ENCODE results near the gene GPSM3.
"Not testable (repeated sequence)": the region's sequence is repeated elsewhere in the genome, so short reads cannot be mapped to it uniquely, and the experiment has no call there.

GPSM3 gene

DNA sequence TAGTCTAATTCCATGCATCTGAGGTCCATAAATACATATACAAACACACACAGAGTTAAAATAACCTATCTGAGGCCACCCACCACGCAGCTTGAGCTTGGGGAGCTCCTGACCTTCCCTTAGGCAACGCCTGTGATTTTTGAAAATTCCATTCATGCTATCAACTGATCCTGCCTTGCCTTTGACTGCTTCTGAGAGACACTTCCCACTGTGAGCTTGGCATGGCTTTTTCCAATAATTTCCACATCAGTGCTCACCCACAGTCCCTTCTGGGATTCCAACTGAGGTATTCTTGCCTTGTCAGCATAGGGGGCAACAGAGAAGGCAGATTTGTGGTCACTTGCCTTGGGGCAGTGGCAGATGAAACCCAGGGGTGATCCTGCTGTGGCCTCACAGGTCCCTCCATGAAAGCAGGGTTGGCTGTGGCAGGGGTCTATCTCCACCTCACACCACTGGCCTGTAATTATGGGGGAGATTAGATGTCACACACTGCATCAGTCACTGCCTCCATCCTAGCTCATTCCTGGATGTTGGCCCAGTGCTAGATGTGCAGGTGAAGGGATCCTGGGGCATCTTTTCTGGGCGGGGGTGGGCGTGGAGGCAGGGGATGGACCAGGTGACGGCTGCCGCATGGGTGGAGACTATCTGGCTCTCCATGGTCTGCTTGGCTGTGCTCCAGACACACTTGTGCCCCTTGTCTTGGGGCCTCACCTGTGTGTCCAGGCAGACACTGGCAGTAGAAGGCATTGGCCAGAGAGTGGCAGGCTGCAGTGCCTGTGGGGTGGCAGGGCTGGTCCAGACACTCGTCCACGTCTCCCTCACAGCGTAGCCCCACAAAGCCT, 11.2 kb upstream of the GPSM3 start:
- no peak for DNase-seq (ENCODE audit: low read depth in 2 of 2)

DNA sequence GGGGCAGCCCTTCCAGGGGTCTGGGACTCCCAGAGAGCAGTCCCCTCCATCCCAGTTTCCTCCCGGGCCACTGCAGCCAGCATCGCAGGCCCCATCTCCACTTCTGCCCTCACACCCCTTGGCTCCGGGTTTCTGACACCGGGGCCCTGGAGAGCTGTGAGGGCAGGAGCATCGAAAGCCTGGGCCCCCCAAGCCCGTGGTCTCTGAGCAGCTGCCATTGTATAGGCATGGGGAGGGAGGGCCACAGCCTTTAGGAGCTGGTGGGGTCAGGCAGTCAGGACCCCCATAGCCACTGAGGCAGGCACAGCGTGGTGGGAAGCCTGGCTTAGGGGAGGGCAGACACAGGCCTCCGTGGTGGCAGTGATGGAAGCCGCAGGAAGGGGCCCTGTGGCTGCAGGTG, 9.7 kb upstream of the GPSM3 start:
- no peak for DNase-seq (ENCODE audit: low read depth in 2 of 2)

DNA sequence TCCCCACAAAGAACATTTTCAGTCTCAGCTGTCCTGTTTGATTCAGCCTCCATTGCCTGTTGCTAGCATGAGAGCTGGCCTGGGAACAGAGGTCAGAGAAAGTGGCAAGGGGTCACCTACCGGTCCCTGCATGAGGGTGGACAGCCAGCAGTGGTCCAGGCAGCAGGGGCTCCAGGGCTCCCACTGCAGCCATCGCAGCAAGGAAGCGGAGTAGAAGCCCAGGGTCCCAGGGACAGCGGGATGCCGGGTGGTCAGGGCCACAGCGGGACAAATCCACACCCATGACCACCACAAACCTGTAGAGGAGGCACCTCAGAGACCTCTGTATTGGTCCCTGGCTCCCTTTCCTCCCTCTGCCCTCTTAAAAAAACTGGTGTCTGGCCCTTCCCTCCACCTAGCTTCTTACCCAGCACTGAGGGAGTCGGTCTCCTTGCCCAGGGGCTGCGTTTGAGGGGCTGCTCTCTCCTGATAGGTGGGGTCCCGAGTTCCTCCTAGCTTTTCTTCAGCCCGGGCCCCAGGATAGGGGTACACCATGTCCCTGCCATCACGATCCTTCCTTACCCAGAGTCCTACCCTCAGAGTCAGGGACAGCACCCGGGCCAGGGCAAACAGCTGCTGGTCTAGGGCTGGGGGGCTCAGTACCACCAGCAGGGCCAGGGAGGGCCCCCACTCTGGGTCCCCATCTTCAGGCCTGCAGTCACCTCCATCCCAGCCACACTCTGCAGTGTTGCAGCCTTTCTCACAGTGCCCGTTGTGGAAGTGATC, 8.4 kb upstream of the GPSM3 start:
- DNase-seq (ENCODE audit: low read depth in 2 of 2), result no peak

DNA sequence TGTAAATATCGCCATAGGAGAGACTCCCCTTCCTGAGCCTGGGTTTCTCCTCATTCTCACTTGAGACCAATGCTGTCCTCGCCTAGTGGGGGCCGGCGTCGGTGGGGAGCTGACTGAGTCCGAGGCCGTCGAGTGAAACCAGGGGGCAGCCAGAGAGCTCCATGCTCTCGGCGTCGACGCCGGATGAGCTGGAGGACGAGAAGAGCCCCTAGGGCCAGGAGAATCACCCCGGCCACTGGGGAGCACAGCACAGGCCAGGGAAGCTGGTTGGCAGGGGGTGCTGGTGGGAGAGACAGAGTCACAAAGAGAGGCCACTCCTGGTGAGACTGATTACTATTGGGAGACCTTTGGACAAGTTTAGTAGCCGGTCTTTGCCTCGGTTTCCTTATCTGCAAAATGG, 6.4 kb upstream of the GPSM3 start:
- DNase-seq (ENCODE audit: low read depth in 2 of 2), result no peak

DNA sequence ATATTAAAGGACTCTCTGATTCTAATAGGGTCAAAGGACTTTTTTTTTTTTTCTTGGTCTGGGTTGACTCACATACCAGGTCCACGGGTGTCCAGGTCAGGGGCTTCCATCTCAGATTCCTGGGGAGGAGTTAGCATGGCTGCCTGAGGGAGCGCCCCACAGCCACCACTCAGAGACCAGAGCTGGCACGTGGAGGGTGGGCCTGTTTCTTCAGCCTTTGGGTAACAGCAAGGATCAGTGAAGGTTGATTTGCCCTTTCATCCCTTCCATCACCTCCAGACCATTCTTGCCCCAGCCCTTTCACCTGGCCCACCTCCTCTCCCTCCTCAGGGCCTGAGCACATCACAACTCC, 5.9 kb upstream of the GPSM3 start:
- no peak for DNase-seq (ENCODE audit: low read depth in 2 of 2)

DNA sequence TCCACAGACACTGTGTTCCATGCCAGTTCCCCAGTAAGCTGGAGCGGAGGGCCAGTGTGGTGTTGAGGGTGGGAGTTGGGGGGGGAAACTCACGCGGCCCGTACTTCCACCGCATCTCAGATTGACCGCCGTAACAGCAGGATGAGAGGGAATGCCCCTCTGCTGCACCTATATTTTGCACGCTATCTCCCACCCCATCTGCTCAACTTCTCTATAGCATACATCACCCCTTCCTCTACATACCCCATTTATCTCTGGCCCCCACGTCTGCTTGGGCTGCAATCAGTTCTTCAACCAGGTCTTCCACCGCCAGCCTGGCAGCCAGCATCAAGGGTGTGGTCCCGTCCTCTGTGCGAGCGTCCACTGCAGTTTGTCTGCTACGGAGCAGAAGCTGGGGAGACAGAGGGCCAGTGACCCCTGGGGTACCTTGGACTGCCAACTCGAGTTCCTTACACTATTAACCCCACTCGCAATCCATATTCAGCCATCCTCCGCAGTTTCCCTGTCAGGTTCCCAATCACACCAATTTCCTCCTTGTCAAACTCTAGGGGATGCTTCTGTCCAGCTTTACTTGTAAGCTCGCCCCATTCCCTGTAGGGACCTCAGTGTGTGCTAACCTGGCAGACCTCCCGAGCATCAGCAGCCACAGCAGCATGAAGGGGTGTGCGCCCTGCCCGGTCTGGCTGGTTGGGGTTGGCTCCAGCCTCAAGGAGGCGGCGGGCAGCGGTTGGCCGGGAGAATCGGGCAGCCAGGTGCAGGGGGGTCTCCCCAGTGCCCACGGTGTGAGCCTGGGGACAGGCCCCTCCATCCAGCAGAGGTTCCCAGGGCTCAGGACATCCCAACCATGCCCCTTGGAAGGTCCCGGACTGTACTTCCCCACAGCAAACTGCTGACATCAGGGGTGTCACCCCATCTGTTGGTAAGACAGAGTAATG, 4.5 kb upstream of the GPSM3 start:
- no peak for DNase-seq (ENCODE audit: low read depth in 2 of 2)

DNA sequence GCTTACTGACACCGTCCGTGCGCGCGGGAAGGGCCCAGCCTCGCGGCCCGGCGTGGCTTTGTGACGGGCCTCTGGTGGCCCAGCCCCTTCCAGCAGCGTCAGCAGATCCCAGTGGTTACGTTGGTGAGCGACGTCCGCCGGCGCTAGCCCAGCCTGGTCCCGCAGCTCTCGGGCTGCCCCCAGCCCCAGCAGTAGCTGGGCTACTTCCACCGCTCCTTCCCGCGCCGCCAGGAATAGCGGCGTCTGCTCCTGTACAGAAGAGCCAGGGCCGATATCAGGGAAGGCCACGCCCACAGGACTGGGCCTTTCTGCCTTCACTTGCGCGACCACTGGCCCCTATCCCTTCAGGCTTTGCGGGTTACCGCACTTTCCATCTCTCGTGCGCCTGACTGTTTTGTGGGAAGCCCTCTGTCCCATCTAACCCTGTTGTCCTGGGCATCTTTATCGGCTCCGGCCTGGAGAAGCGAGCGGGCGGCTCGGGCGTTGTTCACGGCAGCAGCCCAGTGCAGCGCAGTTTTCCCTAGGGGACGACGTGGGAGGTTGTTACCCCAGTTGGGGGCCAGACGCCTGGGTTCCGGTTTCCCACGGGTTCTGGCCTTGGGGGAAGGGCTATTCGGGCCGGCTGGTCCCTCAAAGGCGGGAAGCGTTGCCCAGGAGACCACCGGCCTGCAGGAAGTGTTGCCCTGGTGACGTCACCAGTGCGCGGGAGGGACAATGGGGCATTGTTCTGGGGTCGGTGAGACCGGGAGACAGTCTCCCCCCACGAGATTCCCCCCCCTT, 3.6 kb upstream of the GPSM3 start:
- DNase-seq (ENCODE audit: low read depth in 2 of 2), result peak in 1 of 2 experiments; percentile 64

DNA sequence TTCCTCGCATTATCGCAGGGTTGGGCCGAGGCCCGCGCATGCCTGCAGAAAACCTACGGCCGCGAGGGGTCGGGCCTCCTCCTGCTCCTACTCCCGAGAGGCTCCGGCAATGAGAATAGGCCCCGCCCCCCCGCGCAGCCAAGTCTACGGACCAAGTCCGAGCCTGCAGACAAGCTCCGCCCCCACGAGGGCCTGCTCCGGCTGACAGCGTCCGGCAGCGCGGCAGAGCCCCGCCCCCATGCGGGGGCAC, 3.1 kb upstream of the GPSM3 start:
- DNase-seq (ENCODE audit: low read depth in 2 of 2), result peak; percentile 100

DNA sequence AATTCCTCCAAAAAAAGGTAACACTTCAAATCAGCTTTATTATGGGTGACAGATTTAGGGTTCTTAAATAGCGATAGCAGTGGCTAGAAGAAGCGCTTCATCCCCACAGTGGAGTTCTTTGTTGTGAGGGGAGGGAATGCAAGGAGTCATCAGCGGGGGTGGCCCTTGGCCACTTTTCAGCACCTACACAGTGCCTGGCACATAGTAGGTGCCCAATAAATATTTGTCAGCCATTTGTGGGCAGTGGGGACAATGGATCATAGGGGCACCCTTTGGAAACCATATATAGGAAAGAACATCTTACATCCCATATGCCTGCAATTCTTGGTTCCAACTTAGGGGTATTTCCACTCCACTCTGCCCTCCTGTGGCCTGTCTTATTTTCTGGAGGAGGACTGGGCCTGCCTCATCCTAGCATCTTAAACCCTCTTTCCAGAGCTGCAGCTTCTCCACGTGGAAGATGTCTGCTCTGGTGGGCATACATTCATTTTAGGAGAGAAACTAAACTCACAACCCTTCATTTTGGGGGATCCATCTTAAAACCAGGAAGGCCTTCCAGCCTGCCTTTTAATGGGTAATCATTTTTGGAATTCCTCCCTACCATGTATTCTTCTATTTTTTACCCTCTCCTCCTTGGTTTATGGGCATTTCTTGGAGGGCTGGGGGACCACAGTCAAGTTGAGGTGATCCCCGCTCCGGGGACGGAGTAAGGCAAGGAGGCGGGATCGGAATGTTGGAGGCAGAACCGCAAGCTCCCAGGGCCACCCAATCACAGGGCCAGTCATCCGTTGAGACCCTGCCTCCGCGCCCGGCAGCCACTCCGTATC, 2.6 kb upstream of the GPSM3 start:
- no peak for DNase-seq (ENCODE audit: low read depth in 2 of 2)

DNA sequence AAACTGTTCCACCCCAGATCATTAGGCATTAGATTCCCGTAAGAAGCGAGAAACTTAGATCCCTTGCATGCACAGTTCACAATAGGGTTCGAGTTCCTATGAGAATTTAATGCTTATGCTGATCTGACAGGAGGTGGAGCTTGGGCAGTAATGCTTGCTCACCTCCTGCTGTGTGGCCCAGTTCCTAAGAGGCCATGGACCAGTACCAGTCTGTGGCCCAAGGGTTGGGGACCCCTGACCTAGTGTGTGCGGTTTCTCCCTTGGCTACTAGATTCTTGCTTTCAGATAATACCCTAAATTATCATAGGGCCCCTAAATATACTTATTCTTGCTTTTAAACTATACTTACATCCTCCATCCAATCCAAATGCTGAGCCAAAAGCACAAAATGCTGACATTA, 1.9 kb upstream of the GPSM3 start:
- no peak for DNase-seq (ENCODE audit: low read depth in 2 of 2)

DNA sequence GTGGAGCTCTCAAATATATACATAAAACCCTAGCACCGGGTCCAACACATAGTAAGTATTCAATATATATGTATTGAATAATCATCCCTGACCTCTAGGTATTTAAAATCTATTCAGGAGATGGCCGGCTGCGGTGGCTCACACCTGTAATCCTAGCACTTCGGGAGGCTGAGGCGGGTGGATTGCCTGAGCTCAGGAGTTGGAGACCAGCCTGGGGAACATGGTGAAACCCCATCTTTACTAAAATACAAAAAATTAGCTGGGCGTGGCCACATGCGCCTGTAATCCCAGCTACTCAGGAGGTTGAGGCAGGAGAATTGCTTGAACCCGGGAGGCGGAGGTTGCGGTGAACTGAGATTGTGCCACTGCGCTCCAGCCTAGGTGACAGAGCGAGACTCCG, 653 bp upstream of the GPSM3 start:
- not testable (repeated sequence) for DNase-seq (ENCODE audit: low read depth in 2 of 2)

DNA sequence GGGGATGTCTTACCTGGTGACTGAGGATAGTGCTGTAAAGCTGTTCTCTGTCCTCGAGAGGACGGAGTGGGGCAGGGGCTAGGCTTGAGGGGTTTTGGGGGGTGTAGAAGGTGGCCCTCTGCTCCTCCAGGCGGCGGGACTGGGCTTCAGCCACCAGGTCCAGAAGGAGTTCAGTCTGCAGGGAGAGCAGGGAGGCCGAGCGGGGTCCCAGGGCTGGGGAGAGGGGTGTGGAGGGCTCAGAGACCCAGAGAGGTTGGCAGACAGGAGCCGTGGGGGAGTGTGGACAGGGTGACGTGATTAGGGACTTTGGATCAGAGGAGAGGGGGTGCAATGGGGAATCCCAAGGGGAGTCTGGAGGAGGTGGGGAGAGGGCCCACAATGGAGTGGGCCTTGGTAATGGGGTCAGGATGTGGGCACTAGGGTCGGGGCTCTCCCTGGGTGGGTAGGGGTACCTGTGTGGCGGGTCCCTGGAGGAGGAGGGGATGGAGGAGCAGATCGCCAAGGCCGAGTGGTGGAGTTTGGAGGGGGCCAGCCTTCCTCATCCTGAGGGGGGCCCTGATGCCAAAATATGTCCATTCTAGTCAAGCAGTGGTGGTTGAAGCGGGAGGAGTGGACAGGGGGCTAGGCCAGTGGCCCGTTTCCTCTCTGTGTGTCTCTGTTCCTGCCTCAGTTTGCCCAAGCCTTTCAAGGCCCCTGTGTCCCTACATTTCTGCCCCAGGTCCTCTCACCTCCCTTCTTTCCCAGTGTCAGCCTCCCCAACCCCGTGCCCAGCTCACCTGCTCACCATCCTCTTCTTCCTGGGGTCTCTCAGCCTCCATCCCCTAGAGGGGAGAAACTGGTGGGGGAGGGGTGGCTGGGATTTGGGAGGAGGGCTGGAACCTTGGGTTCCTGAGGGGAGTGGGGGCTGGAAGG, 491 bp downstream of the GPSM3 start:
- no peak for DNase-seq (ENCODE audit: low read depth in 2 of 2)

DNA sequence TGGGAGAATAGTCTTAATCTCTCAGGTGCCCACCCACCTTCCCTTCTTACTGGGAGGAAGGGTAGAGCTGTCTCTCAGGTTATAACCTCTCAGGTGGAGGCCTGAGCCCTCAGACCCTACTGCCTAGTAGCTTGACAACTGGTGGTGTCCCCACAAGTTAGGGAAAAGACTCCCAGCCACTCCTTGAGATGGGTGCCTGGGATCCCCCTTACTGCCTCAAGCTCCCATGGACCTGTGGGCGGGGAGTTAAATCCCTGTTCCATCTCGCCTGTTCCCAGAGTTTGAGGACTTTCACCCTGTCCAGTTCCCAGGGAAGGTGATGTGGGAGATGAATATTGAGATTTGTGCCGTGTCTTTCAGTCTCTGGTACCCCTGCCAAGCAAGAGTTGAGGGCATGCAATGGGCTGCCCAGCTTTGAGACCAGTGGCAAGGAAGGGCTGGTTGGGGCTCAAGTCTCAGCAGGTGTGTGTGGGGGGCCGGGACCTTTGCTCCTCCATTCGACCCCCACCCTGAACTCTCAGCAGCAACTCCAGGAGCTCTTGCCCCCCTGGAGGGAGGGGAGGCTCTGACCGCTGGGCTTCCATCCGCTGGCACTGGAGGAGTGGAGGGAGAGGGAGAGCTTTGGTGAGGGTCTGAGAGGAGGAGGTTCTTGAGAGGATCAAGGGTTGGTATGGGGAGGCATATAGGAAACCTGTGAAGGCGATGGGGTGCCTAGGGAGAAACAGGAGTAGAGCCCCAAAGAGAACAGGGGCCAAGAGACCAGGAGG, 1.3 kb downstream of the GPSM3 start:
- DNase-seq (ENCODE audit: low read depth in 2 of 2), result no peak

DNA sequence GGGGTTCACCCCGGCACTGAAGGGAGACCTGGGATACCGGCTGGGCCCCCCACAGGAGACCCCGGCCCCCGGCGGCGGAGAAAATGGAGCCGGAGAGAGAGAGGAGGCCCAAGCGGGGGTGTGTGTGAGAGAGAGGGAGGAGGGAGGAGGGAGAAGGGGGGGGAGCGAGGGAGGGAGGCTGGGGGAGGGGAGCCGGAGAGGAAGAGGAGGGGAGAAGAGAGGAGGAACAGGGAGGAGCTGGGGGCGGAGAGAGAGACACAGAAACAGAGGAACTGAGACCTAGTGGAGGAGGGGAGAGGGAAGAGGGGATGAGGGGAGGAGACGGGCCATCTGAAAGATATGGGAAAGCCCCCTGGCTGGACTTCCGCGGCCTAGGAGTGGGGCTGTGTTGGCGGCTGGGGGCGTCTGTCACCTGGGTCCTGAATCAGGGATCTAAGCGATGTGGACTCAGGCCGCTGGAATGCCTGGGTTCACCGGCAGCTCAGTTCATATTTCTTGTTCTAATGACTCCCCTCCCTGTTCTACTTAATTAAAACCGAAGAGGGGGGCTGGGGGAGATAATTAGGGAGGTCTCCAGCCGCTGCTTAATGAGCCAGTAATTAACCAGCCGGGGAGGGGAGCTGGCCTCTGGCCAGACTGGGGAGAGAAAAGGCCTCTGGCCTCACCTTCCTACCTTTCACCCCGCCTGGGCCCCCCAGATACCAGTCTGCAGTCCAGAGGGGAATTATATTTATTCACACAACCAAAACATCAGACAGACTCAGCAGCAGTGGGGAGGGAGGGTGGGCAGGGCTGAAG, 2.2 kb downstream of the GPSM3 start, which contains the start of gene PBX2:
Gene PBX2, minus strand, starts transcription at position 149 of the 798 bp plus-strand sequence. CDS start 287 bp downstream, outside the sequence.
- DNase-seq (ENCODE audit: low read depth in 2 of 2), result peak; percentile 67 to 86

DNA sequence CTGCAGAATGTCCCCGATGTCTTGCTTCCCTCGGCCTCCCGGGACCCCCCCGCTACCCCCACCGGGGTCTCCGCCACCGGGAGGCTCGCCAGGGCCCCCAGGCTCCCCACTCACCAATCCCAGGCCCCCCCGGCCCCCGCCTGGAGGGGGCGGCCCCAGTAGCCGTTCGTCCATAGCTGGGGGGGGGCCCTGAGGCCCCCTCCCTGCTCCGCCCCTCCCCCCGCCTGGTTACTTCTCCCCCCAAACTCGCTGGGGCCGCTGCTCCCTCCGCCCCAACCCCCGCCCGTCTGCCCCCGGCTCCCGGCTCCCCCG, 2.7 kb downstream of the GPSM3 start:
- no peak for DNase-seq (ENCODE audit: low read depth in 2 of 2)

DNA sequence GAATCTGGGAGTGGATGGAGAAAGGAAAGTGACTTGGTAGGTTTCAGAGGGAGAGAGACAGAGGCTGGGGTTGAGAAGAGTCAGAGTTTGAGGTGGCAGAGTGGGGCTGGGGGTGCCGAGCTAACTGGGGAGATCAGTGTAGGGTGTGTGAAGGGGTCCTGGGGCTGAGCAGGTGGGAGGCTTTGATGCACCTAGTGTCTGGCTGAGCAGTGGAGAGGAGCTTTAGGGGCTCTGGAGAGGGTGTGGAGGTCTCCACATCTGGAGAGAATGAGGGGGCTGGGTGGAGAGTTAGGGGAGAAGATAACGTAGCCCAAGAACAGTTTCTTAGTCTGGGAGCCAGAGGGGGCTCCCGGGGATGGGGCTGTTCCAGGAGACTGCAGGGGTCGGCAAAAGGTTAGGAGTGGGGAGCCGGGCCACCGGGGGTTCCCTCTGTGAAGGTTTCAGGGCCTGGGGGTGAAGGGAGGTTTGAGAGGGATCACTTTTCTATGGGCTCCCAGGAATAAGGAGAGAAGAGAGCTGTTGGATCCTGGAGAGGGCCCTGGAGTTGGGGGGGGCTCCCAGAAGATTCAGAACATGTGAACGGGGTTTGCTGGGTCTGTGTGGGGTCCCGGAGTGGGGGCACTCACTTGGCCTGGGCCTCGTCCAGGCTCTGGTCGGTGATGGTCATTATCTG, 3.2 kb downstream of the GPSM3 start:
- no peak for DNase-seq (ENCODE audit: low read depth in 2 of 2)

DNA sequence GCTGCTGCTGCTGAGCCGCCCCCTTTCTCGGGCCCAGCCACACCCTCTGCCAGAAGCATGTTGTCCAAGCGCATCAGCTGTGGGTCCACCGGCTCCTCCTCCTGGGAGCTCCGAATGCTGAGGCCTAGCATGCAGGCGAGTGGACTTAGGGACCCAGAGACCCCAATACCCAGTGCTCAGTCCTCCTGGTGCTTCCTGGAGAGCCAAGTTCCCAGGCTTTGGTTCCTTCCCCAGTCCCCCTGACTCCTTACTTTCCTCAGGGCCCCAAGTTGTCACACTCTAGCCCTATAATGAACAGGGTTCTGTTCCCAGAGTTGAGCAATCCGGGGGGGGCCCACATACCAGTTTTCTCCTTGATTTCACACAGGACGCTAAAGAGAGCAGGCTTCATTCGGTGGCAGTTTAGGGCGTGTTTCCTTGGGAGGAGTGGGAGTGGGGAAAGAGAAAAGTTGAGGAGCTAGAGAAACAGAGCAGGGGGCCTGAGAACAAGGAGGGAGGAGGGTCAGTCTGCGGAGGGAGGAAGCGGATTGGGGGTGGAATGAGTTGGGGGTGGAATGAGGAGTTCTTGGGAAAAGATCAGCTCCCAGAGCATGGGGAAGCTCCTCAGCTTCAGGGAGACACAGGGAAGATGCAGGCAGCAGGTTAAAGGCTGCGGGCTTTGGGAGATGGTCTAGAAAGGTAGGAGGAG, 3.9 kb downstream of the GPSM3 start:
- no peak for DNase-seq (ENCODE audit: low read depth in 2 of 2)

Measured in stimulated activated CD4-positive, alpha-beta T cell treated with anti-CD3 and anti-CD28 coated beads, Interleukin-12 subunit alpha, Interleukin-12 subunit beta, amount 100 ng/mL, for 24 hours (primary cell).